Measurements from ENCODE around the gene PSMB5. TPM values are rescaled to one million over a fixed set of nuclear protein-coding genes. Genes with fewer than 3 reads are reported as not detected.

Gene PSMB5
- 100 to 1,000 TPM; 155 to 205 (median 174) TPM for polyA plus RNA-seq (ENCODE audit: insufficient read depth in 1 of 5, insufficient read length in 5 of 5, low replicate concordance in 1 of 5)
- long read RNA-seq, donor 1, transcript PSMB5-202 (3 exons, 1,294 nt): major isoform, 137 of 279 reads
- long read RNA-seq, donor 1, partial matches to known transcripts: 131 of 279 reads
- long read RNA-seq, donor 1, other reads (novel, unspliced or antisense): 6 of 279 reads
- long read RNA-seq, donor 2, transcript PSMB5-202 (3 exons, 1,294 nt): major isoform, 97 of 140 reads
- long read RNA-seq, donor 2, partial matches to known transcripts: 34 of 140 reads
- long read RNA-seq, donor 2, other reads (novel, unspliced or antisense): 0 of 140 reads
- long read RNA-seq, donor 3, transcript PSMB5-202 (3 exons, 1,294 nt): major isoform, 91 of 152 reads
- long read RNA-seq, donor 3, partial matches to known transcripts: 47 of 152 reads
- long read RNA-seq, donor 3, other reads (novel, unspliced or antisense): 5 of 152 reads
- long read RNA-seq, donor 4, transcript PSMB5-202 (3 exons, 1,294 nt): major isoform, 63 of 136 reads
- long read RNA-seq, donor 4, partial matches to known transcripts: 66 of 136 reads
- long read RNA-seq, donor 4, other reads (novel, unspliced or antisense): 0 of 136 reads
- long read RNA-seq, donor 5, transcript PSMB5-206 (3 exons, 444 nt): minor isoform, 9 of 250 reads
- long read RNA-seq, donor 5, transcript PSMB5-202 (3 exons, 1,294 nt): major isoform, 147 of 250 reads
- long read RNA-seq, donor 5, partial matches to known transcripts: 78 of 250 reads
- long read RNA-seq, donor 5, other reads (novel, unspliced or antisense): 8 of 250 reads
- long read RNA-seq, donor 6, transcript PSMB5-206 (3 exons, 444 nt): minor isoform, 5 of 254 reads
- long read RNA-seq, donor 6, transcript PSMB5-202 (3 exons, 1,294 nt): major isoform, 145 of 254 reads
- long read RNA-seq, donor 6, partial matches to known transcripts: 86 of 254 reads
- long read RNA-seq, donor 6, other reads (novel, unspliced or antisense): 9 of 254 reads
- long read RNA-seq, donor 7, transcript PSMB5-202 (3 exons, 1,294 nt): major isoform, 59 of 83 reads
- long read RNA-seq, donor 7, partial matches to known transcripts: 20 of 83 reads
- long read RNA-seq, donor 7, other reads (novel, unspliced or antisense): 0 of 83 reads
- long read RNA-seq, donor 8, transcript PSMB5-202 (3 exons, 1,294 nt): major isoform, 46 of 75 reads
- long read RNA-seq, donor 8, partial matches to known transcripts: 23 of 75 reads
- long read RNA-seq, donor 8, other reads (novel, unspliced or antisense): 0 of 75 reads

DNA sequence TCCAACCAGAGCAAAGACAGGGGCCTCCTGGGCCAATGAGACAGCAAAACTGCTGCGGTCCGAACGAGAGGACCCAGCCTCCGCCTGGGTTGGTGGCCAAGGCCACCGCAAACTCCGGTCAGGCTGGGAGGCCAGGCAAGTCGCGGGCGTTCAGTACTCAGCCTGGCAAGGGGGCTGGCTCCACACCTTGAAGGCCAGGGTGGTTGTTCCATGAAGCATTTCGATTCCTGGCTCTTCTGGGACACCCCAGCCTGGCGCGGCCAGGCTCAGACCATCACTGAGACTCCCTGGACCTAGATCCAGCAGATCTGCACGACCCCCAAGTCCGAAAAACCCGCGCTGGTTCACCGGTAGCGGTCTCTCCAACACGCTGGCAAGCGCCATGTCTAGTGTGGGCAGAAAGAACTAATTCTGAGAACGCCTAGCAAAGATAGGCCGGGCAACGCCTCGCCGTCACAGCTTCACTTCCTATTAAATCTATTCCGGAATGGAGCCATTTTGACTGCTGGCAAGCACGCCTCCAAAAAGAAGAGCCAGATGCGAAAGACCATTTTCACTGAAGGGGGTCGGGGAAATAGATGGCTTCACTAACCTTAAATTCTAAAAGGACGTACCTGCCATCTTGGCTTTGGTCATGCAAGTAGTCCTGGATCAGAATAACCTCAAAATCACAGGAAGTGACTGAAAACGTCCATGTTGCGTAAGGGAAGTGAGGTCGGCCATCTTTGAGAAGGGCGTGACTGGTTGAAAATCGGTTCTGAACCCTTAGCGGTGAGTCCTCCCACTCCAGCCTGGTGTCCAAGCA, at the start of gene PSMB5:
TSS of gene PSMB5 (minus strand) at position 403 of the 805 bp plus-strand sequence. CDS start at position 384, 19 bp downstream.
- peak; percentile 93 for DNase-seq

DNA sequence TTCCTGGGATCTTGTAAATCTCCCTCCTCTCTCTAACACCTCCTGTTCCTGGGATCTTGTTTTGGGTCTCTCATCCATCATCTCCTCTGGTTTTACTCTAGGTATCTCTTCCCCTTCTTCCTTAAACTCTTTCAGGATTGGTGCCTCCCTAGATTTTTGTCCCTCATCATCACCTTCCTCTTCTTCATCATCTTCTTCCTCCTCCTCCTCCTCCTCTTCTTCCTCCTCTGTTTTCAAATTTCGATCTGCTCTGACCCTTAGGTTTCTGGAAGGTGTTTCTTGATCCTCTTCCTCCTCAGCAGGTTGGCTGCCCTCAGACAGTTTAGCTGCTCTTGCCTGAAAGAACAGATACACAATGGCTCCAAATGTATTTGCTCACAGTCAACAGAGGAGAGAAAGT, 45.8 kb upstream of the PSMB5 start:
- DNase-seq: no peak

DNA sequence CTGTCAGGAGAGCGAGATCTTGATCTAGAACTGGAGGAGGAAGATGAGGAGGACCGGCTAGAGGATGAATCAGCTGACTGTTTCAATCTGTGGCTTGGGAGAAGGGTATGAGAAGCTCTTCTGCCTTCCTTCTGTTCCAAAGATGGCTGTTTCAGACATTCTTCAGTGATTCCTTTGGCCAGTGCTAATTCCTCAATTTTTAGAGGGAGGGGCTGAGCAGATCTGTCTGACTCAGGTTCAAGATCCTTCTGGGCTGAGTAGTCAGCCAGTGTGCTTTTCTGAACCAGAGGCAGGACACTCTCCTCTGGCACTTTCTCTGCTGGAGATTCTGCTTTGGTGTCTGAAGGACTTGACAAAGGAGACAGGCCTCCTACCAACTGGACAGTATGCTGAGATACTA, 45.0 kb upstream of the PSMB5 start:
- DNase-seq: no peak

DNA sequence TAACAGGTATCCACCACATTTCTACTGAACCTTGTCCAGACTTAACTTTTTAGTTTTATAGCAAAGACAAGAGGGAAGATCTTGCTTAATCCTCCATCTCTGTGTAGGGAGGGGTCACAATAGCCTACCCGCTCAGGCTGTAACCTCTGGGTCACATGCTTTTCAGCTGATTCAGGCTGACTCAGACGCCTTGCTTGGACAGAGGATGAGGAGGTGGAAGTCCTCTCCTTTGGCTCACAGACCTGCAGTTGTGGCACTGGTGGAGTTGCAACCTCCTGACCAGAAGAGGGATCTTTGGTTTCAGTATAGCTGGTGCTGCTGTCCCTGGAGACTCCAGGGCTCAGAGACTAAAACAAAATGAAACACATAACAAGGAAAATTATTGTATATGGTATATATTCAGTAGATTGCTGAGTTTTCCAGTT, 44.0 kb upstream of the PSMB5 start:
- DNase-seq: no peak

DNA sequence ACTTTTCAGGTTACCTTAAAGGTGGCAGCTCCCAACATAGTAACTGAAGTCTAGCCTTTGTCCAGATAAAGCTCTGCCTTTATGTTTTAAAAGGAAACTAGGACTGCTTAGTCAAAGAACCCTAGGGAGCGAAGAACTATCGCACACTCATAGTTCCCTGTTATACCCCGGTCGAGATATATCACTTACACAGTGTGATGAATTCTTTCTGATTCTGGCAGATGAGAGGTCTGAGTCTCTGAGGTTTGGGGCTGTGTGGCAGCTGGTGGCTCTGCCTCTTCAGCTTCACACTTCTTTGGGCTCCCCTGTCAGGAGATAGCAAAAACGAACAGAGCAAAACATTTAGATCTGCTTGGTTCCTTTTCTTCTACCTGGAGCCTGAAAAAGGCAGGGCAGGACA, 43.3 kb upstream of the PSMB5 start:
- no peak for DNase-seq

DNA sequence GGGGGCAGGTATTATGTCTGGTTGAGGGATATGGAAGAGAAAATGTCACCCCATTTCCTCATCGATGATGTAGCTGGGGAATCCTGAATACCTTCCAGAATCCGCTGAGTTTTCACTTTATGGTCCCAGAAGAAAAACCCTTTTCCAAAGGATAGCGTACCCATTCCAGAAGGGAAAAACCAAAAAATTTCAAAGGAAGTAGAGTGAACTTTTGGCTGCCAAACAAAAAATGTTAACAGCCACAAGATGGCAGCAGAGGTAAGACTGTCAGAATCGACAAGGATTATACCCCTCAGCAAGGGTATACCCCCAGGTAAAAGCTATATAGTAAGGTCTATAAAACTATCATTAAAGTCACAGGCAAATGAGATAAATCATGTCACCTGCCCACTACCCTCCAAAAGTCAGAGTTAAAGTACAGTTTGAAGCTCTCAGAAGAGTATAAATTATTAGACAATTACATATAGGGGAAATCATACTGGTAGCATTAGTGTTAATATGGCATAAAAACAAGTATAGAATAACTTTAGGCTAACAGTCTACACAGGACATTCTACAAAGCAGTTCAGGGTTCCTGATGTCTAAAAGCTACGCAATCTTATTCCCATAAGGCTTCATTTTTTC, 42.2 kb upstream of the PSMB5 start:
- no peak for DNase-seq

DNA sequence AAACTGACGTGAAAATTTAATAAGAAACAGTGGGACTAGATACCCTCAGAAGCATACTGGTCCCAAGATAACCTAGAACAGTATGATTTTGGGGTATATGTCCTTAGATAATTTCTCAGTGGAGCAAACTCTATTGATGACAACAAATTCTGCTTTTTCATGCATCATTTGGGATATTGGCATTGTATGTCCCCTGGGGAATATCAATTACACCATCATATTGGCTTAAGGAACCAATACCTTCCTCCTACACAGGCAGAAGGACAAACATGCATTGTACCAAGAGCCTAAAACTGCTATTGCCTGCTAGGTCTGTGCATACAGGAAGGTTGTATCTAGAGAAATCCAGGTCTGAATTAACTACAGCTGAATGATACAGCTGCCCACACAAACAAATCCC, 40.2 kb upstream of the PSMB5 start:
- no peak for DNase-seq

DNA sequence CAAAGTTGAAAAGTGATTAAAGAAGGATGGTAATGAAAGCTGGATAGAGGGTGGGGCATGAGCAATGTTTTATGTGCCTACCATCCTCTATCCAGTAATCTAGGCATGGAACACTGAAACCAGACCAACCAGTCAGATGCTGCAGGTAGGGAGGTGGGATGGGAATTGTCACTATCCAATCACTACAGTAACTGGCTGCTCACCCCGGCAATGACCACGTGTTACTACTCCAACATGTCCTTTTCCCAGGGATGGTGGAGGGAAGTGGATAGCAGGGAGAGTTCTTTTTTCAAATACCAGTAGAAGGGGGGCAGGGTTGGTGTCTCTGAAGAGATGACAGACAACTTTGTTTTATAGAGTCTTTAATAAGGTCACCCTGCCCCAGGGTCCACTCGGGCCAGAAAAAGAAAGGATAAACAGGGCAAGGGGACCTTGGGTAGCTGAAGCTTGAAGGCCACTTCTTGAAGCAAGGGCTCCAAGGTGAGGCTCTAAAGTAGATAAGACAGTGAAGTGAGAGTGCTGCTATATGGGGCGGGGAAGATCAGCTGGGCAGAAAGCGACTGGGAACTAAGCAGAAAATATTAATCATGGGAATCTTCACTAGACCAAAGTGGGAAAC, 37.3 kb upstream of the PSMB5 start:
- DNase-seq: no peak

DNA sequence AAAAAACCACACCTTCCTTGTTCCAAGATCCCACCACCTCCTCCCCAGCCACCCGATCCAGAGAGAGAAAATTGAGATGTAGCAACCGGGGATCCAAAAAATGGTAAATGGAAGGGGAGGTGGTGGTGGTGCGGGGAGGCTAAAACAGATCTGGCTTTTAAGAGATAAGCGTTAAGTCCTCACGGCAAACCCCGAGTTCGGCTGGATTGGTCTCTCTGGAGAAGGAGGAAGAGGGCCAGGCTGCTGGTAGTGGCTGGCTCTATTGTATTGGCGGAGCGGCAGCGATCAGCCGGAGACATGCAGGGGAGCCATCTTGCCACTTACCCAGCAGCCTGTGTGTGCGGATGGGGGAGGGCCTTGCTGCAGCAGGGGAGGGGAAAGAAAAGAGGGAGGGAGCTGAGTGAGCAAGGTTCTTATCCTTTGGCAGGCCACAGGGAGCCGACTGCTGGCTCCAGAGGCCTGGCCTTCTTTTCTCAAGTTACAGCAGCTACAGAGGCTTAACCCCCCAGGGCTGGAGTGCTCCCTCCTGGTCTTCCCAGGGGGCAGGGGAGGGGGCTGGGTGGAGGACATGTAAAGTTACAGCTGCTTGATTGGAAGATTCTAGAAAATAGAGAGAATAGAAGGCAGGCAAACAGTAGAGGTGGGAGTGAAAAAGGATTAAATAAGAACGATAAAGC, 36.7 kb upstream of the PSMB5 start:
- DNase-seq: peak; percentile 85 to 87

DNA sequence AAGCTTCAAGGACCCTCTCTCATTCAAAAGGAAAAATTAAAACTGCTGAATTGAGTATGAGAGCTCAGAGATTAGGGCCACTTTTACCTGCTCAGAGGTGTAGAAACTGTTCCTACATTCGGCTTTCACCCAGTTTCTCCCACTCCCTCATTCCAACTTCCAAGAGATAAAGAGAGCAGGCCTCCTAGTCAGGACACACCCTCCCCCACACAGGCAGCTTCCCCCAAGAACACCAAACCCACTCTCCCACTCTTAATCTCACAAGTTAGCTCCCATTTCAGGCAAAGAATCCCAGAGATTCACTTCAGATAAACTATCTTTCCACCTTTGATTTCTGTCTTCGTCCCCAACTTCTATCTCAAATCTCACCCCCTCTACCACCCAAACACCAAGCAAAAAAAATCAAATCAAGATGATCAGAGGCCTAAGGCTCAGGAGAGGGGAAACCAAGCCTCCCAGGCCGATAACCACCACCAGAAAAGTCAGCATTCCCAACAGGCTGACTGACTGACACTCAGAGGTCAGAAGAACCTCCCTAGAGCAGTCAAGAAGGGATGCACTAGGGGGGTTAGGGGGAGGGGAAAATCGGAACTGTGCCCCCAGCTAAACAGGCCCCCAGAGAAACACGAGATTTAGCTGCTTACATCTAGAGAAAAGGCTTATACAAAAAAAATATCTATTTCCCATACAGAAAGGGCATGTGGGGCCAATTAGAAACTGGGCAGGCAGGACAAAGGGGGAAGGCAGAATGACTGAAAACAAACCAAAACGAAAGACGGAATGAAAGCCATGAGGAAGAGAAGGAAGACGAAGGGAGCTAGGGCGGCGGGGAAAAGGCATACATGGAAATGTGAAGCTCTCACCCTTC, 35.8 kb upstream of the PSMB5 start:
- DNase-seq: no peak

DNA sequence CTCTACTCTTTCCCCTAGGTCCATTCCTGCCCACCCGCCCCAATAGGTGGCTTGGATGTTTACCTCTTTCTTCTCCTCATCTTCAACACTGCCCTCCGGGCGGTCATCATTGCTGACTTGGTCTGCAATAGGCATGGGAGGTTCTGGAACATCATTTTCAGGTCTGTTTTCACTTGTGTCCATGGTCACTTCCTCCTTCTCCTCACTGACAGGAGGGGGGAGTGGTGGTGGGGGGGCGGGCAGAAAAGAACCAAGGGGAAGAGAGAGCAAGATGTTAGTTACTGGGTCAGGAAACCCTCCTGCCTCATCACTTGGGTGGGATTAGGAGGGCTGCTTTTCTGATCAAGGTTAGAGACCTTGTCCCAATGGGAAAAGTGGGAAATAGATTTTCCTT, 34.7 kb upstream of the PSMB5 start:
- DNase-seq: no peak

DNA sequence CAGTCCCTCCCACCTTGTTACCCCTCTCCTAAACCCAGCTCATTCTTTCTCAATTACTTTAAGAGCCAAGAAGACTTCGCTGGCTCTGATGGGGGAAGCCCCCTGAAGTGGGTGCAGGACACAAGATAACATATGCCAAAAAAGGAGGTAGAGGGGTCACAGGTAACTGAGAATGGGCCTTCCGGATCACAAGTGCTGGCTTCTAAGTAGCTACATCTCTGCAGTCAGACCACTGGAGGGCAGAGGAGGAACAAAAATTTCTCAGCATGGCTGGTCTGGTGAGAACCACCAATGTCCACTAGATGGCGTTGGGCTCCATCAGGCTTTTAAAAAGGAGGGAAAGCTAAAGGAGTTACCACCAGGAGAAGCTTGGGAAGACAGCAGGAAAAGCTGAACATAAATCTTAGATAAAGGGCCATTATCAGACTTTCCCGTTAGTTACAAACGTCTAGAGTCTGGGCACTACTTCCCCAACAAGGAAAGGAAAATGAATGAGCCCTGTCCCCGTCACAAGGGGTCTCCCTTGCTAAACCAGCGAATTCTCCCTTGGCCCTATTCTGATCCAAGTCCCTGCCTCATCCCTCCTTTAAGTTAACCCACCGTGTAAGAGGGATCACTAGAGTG, 34.2 kb upstream of the PSMB5 start:
- peak; percentile 74 to 87 for DNase-seq

DNA sequence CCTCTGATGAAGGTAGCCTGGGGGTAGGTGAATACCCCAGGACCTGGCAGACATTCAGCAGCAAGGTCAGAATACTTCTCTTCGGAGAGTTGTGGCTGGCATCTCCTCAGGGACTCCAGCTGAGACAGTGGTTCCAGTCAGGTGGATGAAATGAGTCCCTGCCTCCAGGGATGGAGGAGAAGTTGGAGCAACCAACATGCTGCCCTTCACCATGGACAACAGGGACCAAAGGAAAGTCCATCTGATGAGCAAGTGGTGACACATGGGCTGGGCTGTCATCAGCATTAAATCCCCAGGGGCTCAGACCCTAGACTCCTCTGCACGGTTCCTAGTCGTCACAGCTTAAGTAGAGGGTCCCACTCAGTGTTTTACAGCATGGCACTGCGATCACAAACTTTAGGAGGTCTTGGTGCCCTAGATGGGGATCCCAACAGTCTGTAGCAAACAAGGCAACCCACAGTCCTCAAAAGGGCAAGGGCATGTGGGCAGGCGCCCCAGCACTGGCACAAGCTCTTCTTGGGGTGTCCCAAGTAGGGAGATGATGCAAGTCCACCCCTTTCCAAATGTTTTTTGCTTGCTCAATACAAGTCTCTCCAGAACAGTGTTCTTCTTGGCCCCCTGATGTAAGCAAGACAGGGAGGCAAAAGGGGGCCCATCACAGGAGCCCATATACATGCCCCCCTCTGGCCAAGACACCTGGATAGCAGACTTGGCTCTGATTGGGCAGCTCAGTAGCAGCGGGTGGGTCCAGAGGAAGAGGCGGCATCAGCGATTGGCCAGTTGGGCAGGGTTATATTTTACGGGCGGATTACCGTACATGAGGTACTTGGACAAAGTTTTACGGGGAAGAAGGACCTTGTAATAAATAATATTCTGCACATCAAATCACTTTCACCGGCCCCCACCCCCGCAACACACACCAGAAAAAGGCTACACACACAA, 33.4 kb upstream of the PSMB5 start:
- no peak for DNase-seq

DNA sequence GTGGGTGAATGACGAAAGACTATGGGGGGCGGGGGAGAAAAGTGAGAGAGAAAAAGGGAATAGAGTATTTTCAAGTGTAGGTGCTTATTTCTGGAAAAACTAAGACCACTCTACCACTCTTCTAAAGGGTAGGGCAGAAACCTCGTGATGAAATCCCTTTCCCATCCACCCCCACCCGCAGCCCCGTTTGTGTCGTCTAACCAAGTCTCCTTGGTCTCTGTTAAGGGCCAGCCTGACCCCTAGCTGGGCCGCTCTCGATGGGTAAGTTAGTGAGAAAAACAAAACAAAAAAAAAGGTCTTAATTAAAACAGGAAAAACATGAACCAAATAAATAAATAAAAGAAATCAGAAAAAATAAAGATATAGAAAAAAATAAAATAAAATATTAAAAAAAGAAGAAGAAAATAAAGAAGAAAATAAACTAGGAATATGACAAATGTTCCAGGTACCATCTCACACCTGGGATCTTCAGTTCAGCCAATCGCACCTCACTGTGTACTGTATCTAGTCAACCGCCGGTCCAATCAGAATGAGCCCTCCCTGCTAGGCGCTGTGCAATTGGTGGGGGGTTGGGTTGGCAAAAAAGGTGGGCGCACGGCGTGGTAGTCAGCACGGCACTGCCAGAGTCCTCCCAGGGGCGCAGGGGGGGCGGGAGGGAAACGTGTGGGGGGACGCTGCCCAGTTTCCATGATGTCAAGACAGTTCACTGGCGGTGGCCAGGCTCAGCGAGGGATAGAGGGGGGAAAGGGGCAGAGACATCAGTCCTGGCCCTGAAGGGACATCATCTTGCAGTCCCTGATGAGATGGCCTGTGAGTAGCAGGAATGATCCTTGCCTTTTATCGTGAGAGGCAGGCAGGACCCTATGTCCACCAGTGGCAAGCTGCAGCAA, 32.4 kb upstream of the PSMB5 start:
- DNase-seq: no peak

DNA sequence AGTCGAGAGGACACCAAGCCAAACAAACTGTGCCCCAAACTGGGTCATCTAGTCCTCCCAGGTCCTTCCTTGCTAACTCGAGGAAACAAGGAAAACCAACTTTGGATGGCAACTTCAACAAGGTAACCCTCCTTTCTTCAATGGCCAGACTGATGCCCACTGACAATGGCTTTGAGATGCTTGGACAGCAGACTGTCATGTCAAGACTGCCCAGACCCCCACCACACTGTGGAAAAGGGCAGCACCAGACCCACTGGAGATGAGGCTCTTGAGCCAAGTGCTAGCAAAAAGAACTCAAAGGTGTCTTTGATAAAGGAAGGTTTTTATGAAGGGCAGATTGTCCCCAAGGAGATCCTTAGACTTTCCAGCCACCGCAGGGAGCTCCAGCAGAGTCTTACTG, 31.7 kb upstream of the PSMB5 start:
- DNase-seq: no peak

DNA sequence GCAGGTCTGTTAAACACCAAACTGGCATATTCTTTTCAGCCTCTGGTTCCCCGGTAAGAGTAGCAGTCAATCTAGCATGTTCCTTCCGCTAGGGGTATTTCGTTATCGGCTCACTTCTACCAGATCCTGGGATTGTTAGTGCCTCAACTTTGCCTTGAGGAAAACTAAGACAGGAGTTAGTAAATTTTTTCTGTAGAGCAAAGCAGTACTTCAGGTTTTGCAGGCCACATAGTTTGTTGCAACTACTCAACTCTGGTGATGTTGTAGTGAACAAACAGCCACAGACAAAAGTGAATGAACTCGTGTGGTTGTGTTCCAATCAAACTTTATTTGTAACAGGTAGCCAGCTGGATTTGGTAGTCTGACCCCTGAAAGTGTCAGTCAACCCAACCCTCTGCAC, 28.9 kb upstream of the PSMB5 start:
- no peak for DNase-seq
